Psoas muscle (tissue), 8 donors: ENCODE results near the gene PDZRN4. TPM values are rescaled to one million over a fixed set of nuclear protein-coding genes. Genes with fewer than 3 reads are reported as not detected.

Experiments
- ATAC-seq, 4 donors: fragments of 200-7000 bp; cut with Tn5 transposase; one replicate each; pipeline ENCODE4 v1.9.1; 2020; ENCODE audit warnings: moderate library complexity in 3 of 4, mild to moderate bottlenecking in 2 of 4
- DNase-seq, 2 donors: peaks; one replicate each; pipeline ENCODE4 v3.0.0-alpha.2; 2020
- H3K27ac ChIP-seq: fragments of 200-600 bp; one replicate; pipeline ENCODE4 v1.8.0; 2022
- H3K27me3 ChIP-seq, 3 donors: fragments of 200-600 bp in 1 of 3; one replicate each; pipeline versions ENCODE4 v1.6.1 to v1.8.0; 2013 to 2022; ENCODE audit warnings: low read length in 2 of 3, mild to moderate bottlenecking in 2 of 3, moderate library complexity in 1 of 3; ENCODE audit not compliant: insufficient read depth in 3 of 3
- H3K36me3 ChIP-seq, 2 donors: fragments of 200-600 bp in 1 of 2; one replicate each; pipeline versions ENCODE4 v1.6.1 to v1.8.0; 2013 to 2022; ENCODE audit warnings: low read depth in 1 of 2, mild to moderate bottlenecking in 1 of 2, moderate library complexity in 1 of 2; ENCODE audit not compliant: insufficient read depth in 1 of 2
- H3K4me1 ChIP-seq: fragments of 200-600 bp; one replicate; pipeline ENCODE4 v1.8.0; 2022
- H3K4me3 ChIP-seq: fragments of 200-600 bp; one replicate; pipeline ENCODE4 v1.8.0; 2022; ENCODE audit warnings: mild to moderate bottlenecking
- H3K9me3 ChIP-seq: fragments of 200-600 bp; one replicate; pipeline ENCODE4 v1.8.0; 2022
- WGBS, 3 donors: extraction: QIAGEN DNeasy Blood & Tissue Kit; methylation state at CpG; one replicate each; pipeline versions ENCODE4 v1.1.6 to v1.1.7; 2013; 5-methylcytosine and 5-hydroxymethylcytosine counted together
- intact Hi-C, 2 donors: fragments of 100-400 bp; cut with DNase I; formaldehyde crosslinking; loops; one replicate each; pipeline versions ENCODE4 v1.11.0 to v1.14.2; 2022
- polyA plus RNA-seq, 3 donors: library from polyadenylated mRNA; stranded (reverse); fragments of 200-250 nt; gene quantifications; one replicate each; pipeline ENCODE4 v1.2.3, GENCODE V29; 2013
- total RNA-seq, 4 donors: library from RNA; stranded (reverse); fragmentation: NEBNext Ultra II Directional in 2 of 4; extraction: Animal tissue kit (Norgen Biotek cat#: 25700) in 2 of 4; gene quantifications; one replicate each; pipeline versions ENCODE4 v1.2.1 to v1.2.4, GENCODE V29; 2021 to 2023
- TF ChIP-seq, protein P1 (sequence below): fragments of 200-600 bp; IDR thresholded peaks from one replicate; pipeline ENCODE4 v1.8.0; 2022; ENCODE audit warnings: antibody characterized with exemption
- donor health status: healthy with polysubstance abuse.
- donor health status: DM: no; HTN: no; CAD: no; lungs with moderate emphysema.
- donor health status: Bipolar disorder and iron deficiency.
- donor health status: healthy.
- donor health status: DM: yes; HTN: yes; CAD: no.
- donor health status: DM: no; HTN: no; CAD: no.
- donor health status: DM: no; HTN: no; CAD: no.
- donor health status: DM: yes; HTN: yes; CAD: no.

The PDZRN4 gene
- total and polyA plus RNA-seq, 7 donors: 0.11 to 0.39 (median 0.20) TPM; not detected in 1

DNA sequence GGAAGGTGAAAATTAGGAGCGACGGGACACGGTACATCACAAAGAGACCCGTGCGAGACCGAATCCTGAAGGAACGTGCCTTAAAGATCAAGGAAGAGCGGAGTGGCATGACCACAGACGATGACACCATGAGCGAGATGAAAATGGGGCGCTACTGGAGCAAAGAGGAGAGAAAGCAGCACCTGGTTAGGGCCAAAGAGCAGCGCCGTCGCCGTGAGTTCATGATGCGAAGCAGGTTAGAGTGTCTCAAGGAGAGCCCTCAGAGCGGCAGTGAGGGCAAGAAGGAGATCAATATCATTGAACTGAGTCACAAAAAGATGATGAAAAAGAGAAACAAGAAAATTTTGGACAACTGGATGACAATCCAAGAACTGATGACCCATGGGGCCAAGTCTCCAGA, 385.3 kb downstream of the PDZRN4 start:
- H3K27me3 ChIP-seq: no peaks in the 10 kb centered on the region
- no peak for ATAC-seq

DNA sequence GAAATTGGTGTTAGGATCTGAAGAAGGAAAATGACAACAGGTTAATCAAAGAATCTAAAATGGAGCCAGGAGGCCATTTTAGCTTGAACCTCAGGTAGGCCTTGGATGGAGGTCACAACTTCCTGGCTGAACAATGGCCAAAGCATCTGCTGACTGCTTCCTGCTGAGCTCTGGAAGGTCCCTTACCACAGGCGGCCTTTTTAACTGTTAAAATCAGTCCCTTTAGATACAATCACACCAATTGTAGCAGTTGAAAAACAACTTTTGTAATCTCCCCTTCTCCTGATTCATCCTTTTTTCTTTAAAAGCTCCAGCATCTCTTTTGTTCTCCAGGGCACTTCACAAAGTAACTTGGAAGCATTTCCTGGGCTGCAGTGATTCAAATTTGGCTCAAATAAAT, 388.8 kb downstream of the PDZRN4 start:
- no peak overlapping the region for H3K4me3 ChIP-seq
- intact Hi-C loops: no loop called here
- H3K9me3 ChIP-seq: no peaks in the 10 kb centered on the region
- H3K27ac ChIP-seq: no peak overlapping the region
- no peaks in the 10 kb centered on the region for H3K4me1 ChIP-seq
- TF ChIP-seq, protein P1, sequence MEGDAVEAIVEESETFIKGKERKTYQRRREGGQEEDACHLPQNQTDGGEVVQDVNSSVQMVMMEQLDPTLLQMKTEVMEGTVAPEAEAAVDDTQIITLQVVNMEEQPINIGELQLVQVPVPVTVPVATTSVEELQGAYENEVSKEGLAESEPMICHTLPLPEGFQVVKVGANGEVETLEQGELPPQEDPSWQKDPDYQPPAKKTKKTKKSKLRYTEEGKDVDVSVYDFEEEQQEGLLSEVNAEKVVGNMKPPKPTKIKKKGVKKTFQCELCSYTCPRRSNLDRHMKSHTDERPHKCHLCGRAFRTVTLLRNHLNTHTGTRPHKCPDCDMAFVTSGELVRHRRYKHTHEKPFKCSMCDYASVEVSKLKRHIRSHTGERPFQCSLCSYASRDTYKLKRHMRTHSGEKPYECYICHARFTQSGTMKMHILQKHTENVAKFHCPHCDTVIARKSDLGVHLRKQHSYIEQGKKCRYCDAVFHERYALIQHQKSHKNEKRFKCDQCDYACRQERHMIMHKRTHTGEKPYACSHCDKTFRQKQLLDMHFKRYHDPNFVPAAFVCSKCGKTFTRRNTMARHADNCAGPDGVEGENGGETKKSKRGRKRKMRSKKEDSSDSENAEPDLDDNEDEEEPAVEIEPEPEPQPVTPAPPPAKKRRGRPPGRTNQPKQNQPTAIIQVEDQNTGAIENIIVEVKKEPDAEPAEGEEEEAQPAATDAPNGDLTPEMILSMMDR: no peak
- DNase-seq (no peak), ATAC-seq (no peak)
- no peaks in the 10 kb centered on the region for H3K36me3 ChIP-seq
- WGBS, 3 donors: 65 to 89% (median 70%) methylated on average over 1 of the region's 1 CpG
- no peaks in the 10 kb centered on the region for H3K27me3 ChIP-seq

More for the DNA sequence above, 385.3 kb downstream of the PDZRN4 start:
- H3K4me3 ChIP-seq: no peak overlapping the region
- 97 to 98% (median 97%) methylated on average over 17 of the region's 17 CpGs for WGBS, 3 donors
- peak in 1 of 2 donors; percentile 32 for DNase-seq
- intact Hi-C loops: no loop called here
- H3K9me3 ChIP-seq: no peaks in the 10 kb centered on the region
- H3K4me1 ChIP-seq: no peaks in the 10 kb centered on the region
- H3K36me3 ChIP-seq: no peaks in the 10 kb centered on the region
- TF ChIP-seq, protein P1: no peak
- H3K27ac ChIP-seq: no peak overlapping the region

DNA sequence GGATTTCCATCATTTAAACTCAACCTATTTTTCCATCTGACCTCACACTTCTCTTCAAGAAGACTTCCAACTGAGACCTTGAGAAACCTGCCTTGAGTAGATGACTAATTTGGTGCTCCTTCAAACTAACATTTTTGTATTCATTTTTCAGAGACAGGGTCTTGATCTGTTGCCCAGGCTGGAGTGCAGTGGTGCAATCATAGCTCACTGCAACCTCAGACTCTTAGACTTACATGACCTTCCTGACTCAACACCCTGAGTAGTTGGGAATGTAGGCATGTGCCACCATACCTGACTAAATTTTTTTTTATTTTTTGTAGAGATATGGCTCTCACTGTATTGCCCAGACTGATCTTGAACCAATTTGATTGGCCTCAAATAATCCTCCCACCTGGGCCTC, 389.9 kb downstream of the PDZRN4 start:
- TF ChIP-seq, protein P1: no peak
- no peaks in the 10 kb centered on the region for H3K9me3 ChIP-seq
- no peak for DNase-seq
- ATAC-seq: no peak
- intact Hi-C loops: no loop called here
- no peak overlapping the region for H3K4me3 ChIP-seq
- H3K27me3 ChIP-seq: no peaks in the 10 kb centered on the region
- H3K4me1 ChIP-seq: no peaks in the 10 kb centered on the region
- H3K27ac ChIP-seq: no peak overlapping the region
- H3K36me3 ChIP-seq: no peaks in the 10 kb centered on the region

DNA sequence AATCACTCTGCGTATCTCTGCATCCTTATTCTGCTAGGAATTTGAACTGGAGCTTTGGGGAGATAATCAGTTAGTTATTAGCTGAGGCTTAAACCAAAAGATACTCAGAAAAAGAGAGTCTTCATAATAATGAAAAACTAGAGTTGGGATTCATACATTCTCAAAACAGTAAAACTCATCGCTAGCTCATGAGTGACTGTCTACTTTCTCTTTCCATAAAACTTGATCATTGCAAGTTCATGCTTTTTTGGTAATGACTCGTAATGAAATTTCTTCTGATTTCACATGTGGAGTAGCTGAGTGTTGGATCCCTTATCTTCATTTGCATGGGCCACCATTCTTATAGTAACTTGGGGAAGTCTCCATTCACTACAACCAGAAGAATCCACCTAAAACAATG, 397.7 kb downstream of the PDZRN4 start:
- H3K36me3 ChIP-seq: no peaks in the 10 kb centered on the region
- TF ChIP-seq, protein P1: no peak
- no peaks in the 10 kb centered on the region for H3K27me3 ChIP-seq
- WGBS, 3 donors: 87 to 93% (median 92%) methylated on average over 3 of the region's 3 CpGs
- DNase-seq (no peak), ATAC-seq (no peak)
- no peaks in the 10 kb centered on the region for H3K9me3 ChIP-seq
- H3K27ac ChIP-seq: no peak overlapping the region
- no peaks in the 10 kb centered on the region for H3K4me1 ChIP-seq
- intact Hi-C loops: no loop called here
- no peak overlapping the region for H3K4me3 ChIP-seq

DNA sequence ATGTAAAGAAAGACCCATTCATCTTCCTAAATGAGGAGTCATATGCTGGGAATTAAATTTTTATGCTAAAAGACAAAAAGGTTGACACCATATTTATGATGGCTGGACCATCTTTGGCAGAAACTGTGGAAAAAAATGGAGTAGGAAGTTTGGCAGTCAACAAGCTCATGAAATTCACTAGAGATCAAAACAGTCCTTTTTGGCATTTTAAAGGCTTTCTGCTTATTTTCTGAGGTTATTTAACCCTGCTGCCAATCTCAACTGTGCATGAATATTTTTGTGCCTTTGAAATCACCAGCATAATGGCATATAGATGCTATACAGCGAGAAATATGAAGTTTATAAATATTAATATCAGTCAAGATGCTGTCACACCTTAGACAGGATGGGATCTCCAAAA, 399.5 kb downstream of the PDZRN4 start:
- no peaks in the 10 kb centered on the region for H3K9me3 ChIP-seq
- H3K27me3 ChIP-seq: no peaks in the 10 kb centered on the region
- no peak overlapping the region for H3K4me3 ChIP-seq
- ATAC-seq (no peak), DNase-seq (no peak)
- H3K36me3 ChIP-seq: no peaks in the 10 kb centered on the region
- intact Hi-C loops: no loop called here
- WGBS, 3 donors: 86 to 98% (median 97%) methylated on average over 1 of the region's 1 CpG
- H3K27ac ChIP-seq: no peak overlapping the region
- H3K4me1 ChIP-seq: no peaks in the 10 kb centered on the region
- TF ChIP-seq, protein P1: no peak
